Prostate gland (tissue), 2 donors: ENCODE results near the gene ZBTB9. TPM values are rescaled to one million over a fixed set of nuclear protein-coding genes. Genes with fewer than 3 reads are reported as not detected.

ENCODE experiments used
- DNase-seq: peaks from one replicate; pipeline ENCODE4 v3.0.0-alpha.2; 2019; ENCODE audit warnings: low spot score
- H3K27ac ChIP-seq, 2 donors: fragments of 200-600 bp; sonication (generic); 2 replicates each; pipeline ENCODE4 v1.5.1; 2017 to 2019
- H3K27me3 ChIP-seq: fragments of 200-600 bp; sonication (generic); replicated peaks from 2 replicates; pipeline ENCODE4 v1.5.1; 2019; ENCODE audit not compliant: insufficient read depth
- H3K36me3 ChIP-seq, 2 donors: fragments of 200-600 bp; sonication (generic); 1 replicate in 1 of 2; 2 replicates in 1 of 2; pipeline versions ENCODE4 v1.5.1 to v1.8.1; 2017 to 2019
- H3K4me1 ChIP-seq: fragments of 200-600 bp; sonication (generic); replicated peaks from 2 replicates; pipeline ENCODE4 v1.5.1; 2019
- H3K4me3 ChIP-seq, 2 donors: fragments of 200-600 bp; sonication (generic); 2 replicates each; pipeline ENCODE4 v1.5.1; 2017 to 2019
- H3K9me3 ChIP-seq: fragments of 200-600 bp; sonication (generic); 2 replicates; pipeline ENCODE4 v1.5.1; 2017
- POLR2A ChIP-seq: fragments of 450-650 bp; IDR thresholded peaks from one replicate; pipeline ENCODE4 v1.6.1; 2016; ENCODE audit warnings: antibody characterized with exemption, mild to moderate bottlenecking
- POLR2AphosphoS5 ChIP-seq: sonication (generic); formaldehyde crosslinking; IDR thresholded peaks from one replicate; pipeline ENCODE4 v1.6.1; 2017; ENCODE audit warnings: antibody characterized with exemption
- WGBS: methylation state at CpG from one replicate; pipeline ENCODE4 v1.1.5; 2018; 5-methylcytosine and 5-hydroxymethylcytosine counted together
- intact Hi-C: fragments of 100-400 bp; cut with DNase I; formaldehyde crosslinking; loops from one replicate; pipeline ENCODE4 v1.14.2; 2022
- microRNA-seq: library from miRNA; unstranded; fragments of <30 nt; microRNA quantifications from one replicate; pipeline ENCODE4, GENCODE V29; 2016
- small RNA-seq, 2 donors: library from RNA; depleted of rRNA; stranded (forward); fragments of <200 nt; gene quantifications; one replicate each; pipeline ENCODE3, GENCODE V24; 2016
- total RNA-seq, 2 donors: library from RNA; depleted of rRNA; stranded (reverse); fragments of >200 nt; gene quantifications; one replicate each; pipeline ENCODE4 v1.1.0, GENCODE V29; 2016
- TF ChIP-seq, protein P1 (sequence below), 4 experiments: fragments of 200-600 bp in 2 of 4; fragments of 450-650 bp in 2 of 4; sonication (generic) in 2 of 4; IDR thresholded peaks; 1 replicate in 3 of 4; 2 replicates in 1 of 4; pipeline ENCODE4 v1.5.1; 2016 to 2019; ENCODE audit warnings: antibody characterized with exemption in 4 of 4, mild to moderate bottlenecking in 2 of 4, moderate library complexity in 2 of 4

Gene ZBTB9
- total RNA-seq, 2 donors from 2014 or later = 3.5 to 8.9 TPM

DNA sequence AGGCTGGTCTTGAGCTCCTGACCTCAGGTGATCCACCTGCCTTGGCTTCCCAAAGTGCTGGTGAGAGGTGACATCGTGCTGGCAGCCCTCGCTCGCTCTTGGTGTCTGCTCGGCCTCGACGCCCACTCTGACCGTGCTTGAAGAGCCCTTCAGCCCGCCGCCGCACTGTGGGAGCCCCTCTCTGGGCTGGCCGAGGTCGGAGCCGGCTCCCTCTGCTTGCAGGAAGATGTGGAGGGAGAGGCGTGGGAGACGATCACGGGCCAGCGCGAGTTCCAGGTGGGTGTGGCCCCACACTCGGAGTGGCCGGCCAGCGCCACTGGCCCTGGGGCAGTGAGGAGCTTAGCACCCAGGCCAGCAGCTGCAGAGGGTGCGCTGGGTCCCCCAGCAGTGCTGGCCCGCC, 48.1 kb downstream of the ZBTB9 start:
- no peaks in the 10 kb centered on the region for H3K4me1 ChIP-seq
- no peak overlapping the region for H3K4me3 ChIP-seq
- no peak for TF ChIP-seq POLR2AphosphoS5
- TF ChIP-seq POLR2A = no peak
- TF ChIP-seq, protein P1, sequence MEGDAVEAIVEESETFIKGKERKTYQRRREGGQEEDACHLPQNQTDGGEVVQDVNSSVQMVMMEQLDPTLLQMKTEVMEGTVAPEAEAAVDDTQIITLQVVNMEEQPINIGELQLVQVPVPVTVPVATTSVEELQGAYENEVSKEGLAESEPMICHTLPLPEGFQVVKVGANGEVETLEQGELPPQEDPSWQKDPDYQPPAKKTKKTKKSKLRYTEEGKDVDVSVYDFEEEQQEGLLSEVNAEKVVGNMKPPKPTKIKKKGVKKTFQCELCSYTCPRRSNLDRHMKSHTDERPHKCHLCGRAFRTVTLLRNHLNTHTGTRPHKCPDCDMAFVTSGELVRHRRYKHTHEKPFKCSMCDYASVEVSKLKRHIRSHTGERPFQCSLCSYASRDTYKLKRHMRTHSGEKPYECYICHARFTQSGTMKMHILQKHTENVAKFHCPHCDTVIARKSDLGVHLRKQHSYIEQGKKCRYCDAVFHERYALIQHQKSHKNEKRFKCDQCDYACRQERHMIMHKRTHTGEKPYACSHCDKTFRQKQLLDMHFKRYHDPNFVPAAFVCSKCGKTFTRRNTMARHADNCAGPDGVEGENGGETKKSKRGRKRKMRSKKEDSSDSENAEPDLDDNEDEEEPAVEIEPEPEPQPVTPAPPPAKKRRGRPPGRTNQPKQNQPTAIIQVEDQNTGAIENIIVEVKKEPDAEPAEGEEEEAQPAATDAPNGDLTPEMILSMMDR (IDR thresholded peaks at IDR 0.05) = no peak
- DNase-seq = no peak
- WGBS = 91% methylated on average over 21 of the region's 23 CpGs
- no peaks in the 10 kb centered on the region for H3K36me3 ChIP-seq
- H3K27me3 ChIP-seq = no peaks in the 10 kb centered on the region
- no peaks in the 10 kb centered on the region for H3K9me3 ChIP-seq
- H3K27ac ChIP-seq = no peak overlapping the region
- intact Hi-C loops = no loop called here

DNA sequence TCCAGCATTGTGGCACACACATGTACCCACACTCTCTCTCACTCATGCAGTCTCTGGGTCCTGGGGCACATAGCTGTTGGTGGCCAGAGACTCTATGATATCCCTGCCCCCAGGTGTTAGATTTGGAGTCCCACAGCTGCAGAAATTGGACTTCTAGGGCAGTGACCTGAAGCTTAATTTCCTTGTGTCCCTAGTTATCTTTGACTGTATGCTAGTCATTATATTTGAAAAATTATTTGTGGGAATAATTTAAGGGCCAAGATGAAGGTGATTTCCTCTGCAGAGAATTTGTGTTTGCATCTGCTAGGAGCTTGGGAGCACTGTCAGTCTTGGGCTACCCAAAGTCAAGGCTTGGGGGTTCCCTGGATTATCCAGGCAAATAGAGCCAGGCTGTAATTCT, 50.1 kb downstream of the ZBTB9 start:
- H3K9me3 ChIP-seq = no peaks in the 10 kb centered on the region
- H3K4me3 ChIP-seq = no peak overlapping the region
- H3K27ac ChIP-seq = no peak overlapping the region
- DNase-seq = no peak
- no peaks in the 10 kb centered on the region for H3K36me3 ChIP-seq
- intact Hi-C loops = no loop called here
- TF ChIP-seq POLR2A (no peak), POLR2AphosphoS5 (no peak)
- TF ChIP-seq, protein P1 (IDR thresholded peaks at IDR 0.05) = no peak
- H3K4me1 ChIP-seq = no peaks in the 10 kb centered on the region
- no peaks in the 10 kb centered on the region for H3K27me3 ChIP-seq

DNA sequence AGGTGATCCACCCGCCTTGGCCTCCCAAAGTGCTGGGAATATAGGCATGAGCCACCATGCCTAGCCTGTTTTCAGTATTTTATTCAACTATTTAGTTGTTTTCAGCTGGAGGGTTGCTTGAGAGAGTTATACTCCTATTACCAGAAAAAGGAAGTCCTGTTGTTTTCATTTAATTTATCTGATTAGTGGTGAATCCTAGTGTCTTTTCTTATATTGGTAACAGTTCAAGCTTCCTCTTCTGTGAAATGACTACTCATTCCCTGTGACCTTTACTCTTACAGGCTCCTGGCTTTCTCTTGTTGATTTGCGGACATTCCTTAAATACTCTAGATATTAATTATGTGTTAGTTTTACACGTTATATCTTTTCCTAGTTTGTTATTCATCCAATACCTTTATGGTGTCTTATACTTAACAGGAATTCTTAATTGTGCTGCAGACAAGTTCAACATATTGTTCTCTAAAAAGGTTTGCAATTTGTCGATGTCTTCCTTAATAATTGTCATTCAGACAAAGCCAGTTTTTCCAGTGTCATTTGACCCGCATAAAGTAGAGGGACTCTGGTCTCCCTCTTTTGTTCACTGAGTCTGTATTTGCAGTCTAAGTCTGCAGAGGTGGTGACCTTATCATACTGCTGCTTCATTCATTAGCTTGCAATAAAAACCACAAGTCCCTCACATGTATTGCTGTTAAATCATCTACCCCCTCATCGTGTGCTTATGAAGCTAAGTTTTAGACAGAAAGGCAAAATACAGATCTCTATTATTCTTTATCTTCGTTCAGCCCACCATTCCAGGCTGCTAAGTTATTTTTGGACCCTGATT, 51.4 kb downstream of the ZBTB9 start:
- H3K27me3 ChIP-seq = no peaks in the 10 kb centered on the region
- WGBS = 57% methylated on average over 7 of the region's 7 CpGs
- TF ChIP-seq, protein P1 (IDR thresholded peaks at IDR 0.05) = no peak
- TF ChIP-seq POLR2AphosphoS5 = no peak
- no peak for TF ChIP-seq POLR2A

More for the DNA sequence above, 51.4 kb downstream of the ZBTB9 start:
- H3K9me3 ChIP-seq = no peaks in the 10 kb centered on the region
- H3K36me3 ChIP-seq = no peaks in the 10 kb centered on the region
- H3K4me1 ChIP-seq = no peaks in the 10 kb centered on the region
- DNase-seq = no peak
- intact Hi-C loops = no loop called here
- H3K27ac ChIP-seq = no peak overlapping the region
- no peak overlapping the region for H3K4me3 ChIP-seq

Small RNAs within 50 kb of the gene (microRNA-seq; reads per million reads assigned to microRNA genes)
- gene MIR5004 = not detected

Small RNAs within 50 kb of the gene (small RNA-seq; reads per million reads assigned to genes)
- gene ZBTB9 = 0 reads per million in 2 donors

Other genes with a start within 250 kb of the ZBTB9 start
- gene HSD17B8, start 249.9 kb upstream of the ZBTB9 start, total RNA-seq = 10 to 100 TPM; 21.9 to 43.7 TPM
- 10 to 100 TPM; 23.9 to 30.8 TPM for gene RING1, start 246.1 kb upstream of the ZBTB9 start, total RNA-seq
- gene VPS52, start 182.7 kb upstream of the ZBTB9 start, total RNA-seq = 10 to 100 TPM; 42.2 to 55.0 TPM
- gene RPS18, start 182.5 kb upstream of the ZBTB9 start, total RNA-seq = 1,000 to 10,000 TPM; 1,990 to 4,594 TPM
- gene B3GALT4, start 177.5 kb upstream of the ZBTB9 start, total RNA-seq = 10 to 100 TPM; 15.8 to 21.4 TPM
- gene WDR46, start 165.3 kb upstream of the ZBTB9 start, total RNA-seq = 10 to 100 TPM; 41.3 to 47.2 TPM
- gene PFDN6, start 165.0 kb upstream of the ZBTB9 start, total RNA-seq = 10 to 100 TPM; 24.1 to 59.7 TPM
- 100 to 1,000 TPM in 1 of 2 donors, 10 to 100 TPM in 1; 98.7 to 107 TPM for gene RGL2, start 155.6 kb upstream of the ZBTB9 start, total RNA-seq
- 100 to 1,000 TPM; 190 to 192 TPM for gene TAPBP, start 140.5 kb upstream of the ZBTB9 start, total RNA-seq
- gene ZBTB22, start 136.8 kb upstream of the ZBTB9 start, total RNA-seq = 10 to 100 TPM; 25.1 to 27.5 TPM
- gene DAXX, start 131.6 kb upstream of the ZBTB9 start, total RNA-seq = 10 to 100 TPM; 52.8 to 75.1 TPM
- gene KIFC1, start 62.8 kb upstream of the ZBTB9 start, total RNA-seq = 1 to 10 TPM; 5.8 to 6.5 TPM
- gene PHF1, start 43.6 kb upstream of the ZBTB9 start, total RNA-seq = 100 to 1,000 TPM in 1 of 2 donors, 10 to 100 TPM in 1; 98.2 to 132 TPM
- gene CUTA, start 36.5 kb upstream of the ZBTB9 start, total RNA-seq = 100 to 1,000 TPM; 189 to 260 TPM
- gene SYNGAP1, start 34.5 kb upstream of the ZBTB9 start, total RNA-seq = 10 to 100 TPM in 1 of 2 donors, 1 to 10 TPM in 1; 6.1 to 24.8 TPM
- gene BAK1, start 125.7 kb downstream of the ZBTB9 start, total RNA-seq = 10 to 100 TPM in 1 of 2 donors, 1 to 10 TPM in 1; 6.2 to 13.6 TPM
- gene ITPR3, start 166.7 kb downstream of the ZBTB9 start, total RNA-seq = 10 to 100 TPM; 21.8 to 99.1 TPM